ENCODE results near the gene GPX4. TPM values are rescaled to one million over a fixed set of nuclear protein-coding genes. Genes with fewer than 3 reads are reported as not detected.

Gene GPX4
- total RNA-seq, 1 donor from 2014 or later, result 327 TPM

GRCh38 chr19:1063030-1063908, 40.5 kb upstream of the GPX4 start:
- H3K27ac ChIP-seq (replicated peaks), result no peak overlapping the region
- H3K27me3 ChIP-seq (ENCODE audit: low read depth), result peaks cover 34% of the 10 kb centered on the region
- peaks cover 35% of the 10 kb centered on the region for H3K4me1 ChIP-seq
- H3K9me3 ChIP-seq (replicated peaks), result peaks cover 20% of the 10 kb centered on the region
- H3K36me3 ChIP-seq, result peaks cover 16% of the 10 kb centered on the region
- no peak overlapping the region for H3K4me3 ChIP-seq
- TF ChIP-seq CTCF (IDR thresholded peaks at IDR 0.05; ENCODE audit: borderline replicate concordance), result no peak
- intact Hi-C loops (cut with micrococcal nuclease), result no loop called here
- DNase-seq, result no peak

GRCh38 chr19:1063909-1064660, 39.7 kb upstream of the GPX4 start:
- H3K4me3 ChIP-seq, result no peak overlapping the region
- no peak for TF ChIP-seq CTCF (IDR thresholded peaks at IDR 0.05; ENCODE audit: borderline replicate concordance)
- intact Hi-C loops (cut with micrococcal nuclease), result no loop called here
- DNase-seq, result no peak
- peaks cover 12% of the 10 kb centered on the region for H3K9me3 ChIP-seq (replicated peaks)
- H3K36me3 ChIP-seq, result peaks cover 8% of the 10 kb centered on the region
- H3K27me3 ChIP-seq (ENCODE audit: low read depth), result peaks cover 42% of the 10 kb centered on the region
- no peak overlapping the region for H3K27ac ChIP-seq (replicated peaks)
- H3K4me1 ChIP-seq, result peaks cover 38% of the 10 kb centered on the region

GRCh38 chr19:1064661-1065605, 38.9 kb upstream of the GPX4 start:
- TF ChIP-seq CTCF (IDR thresholded peaks at IDR 0.05; ENCODE audit: borderline replicate concordance), result peak; percentile 82
- DNase-seq, result peak; percentile 66
- H3K36me3 ChIP-seq, result peaks cover under 1% of the 10 kb centered on the region
- H3K27me3 ChIP-seq (ENCODE audit: low read depth), result peaks cover 50% of the 10 kb centered on the region
- H3K9me3 ChIP-seq (replicated peaks), result peaks cover 4% of the 10 kb centered on the region
- no peak overlapping the region for H3K4me3 ChIP-seq
- intact Hi-C loops (cut with micrococcal nuclease), result no loop called here
- H3K27ac ChIP-seq (replicated peaks), result no peak overlapping the region
- peaks cover 45% of the 10 kb centered on the region for H3K4me1 ChIP-seq

GRCh38 chr19:1065606-1066109, 38.1 kb upstream of the GPX4 start:
- intact Hi-C loops (cut with micrococcal nuclease), result no loop called here
- Histone ChIP-seq H3K9me3 (replicated peaks) (no peaks in the 10 kb centered on the region), H3K4me3 (no peak overlapping the region), H3K27ac (replicated peaks) (no peak overlapping the region), H3K27me3 (ENCODE audit: low read depth) (peaks cover 58% of the 10 kb centered on the region), H3K4me1 (peaks cover 48% of the 10 kb centered on the region), H3K36me3 (no peaks in the 10 kb centered on the region)
- no peak for TF ChIP-seq CTCF (IDR thresholded peaks at IDR 0.05; ENCODE audit: borderline replicate concordance)
- no peak for DNase-seq
